Neural progenitor cell (in vitro differentiated cells): ENCODE data around the gene KPNB1. TPM values are rescaled to one million over a fixed set of nuclear protein-coding genes. Genes with fewer than 3 reads are reported as not detected.

Source experiments
- DNase-seq: peaks from one replicate; pipeline ENCODE4 v3.0.0-alpha.2; 2016; ENCODE audit warnings: low spot score
- H2AFZ ChIP-seq: fragments of 200-600 bp; sonication (generic); replicated peaks from 2 replicates; pipeline ENCODE4 v1.6.1; 2016; ENCODE audit warnings: antibody characterized with exemption
- H3F3A ChIP-seq: fragments of 200-600 bp; sonication (generic); 2 replicates; pipeline ENCODE4 v1.6.1; 2016; ENCODE audit warnings: antibody characterized with exemption, low read depth
- H3K27ac ChIP-seq: fragments of 200-600 bp; sonication (generic); 2 replicates; pipeline ENCODE4 v1.5.1; 2016; ENCODE audit warnings: mild to moderate bottlenecking
- H3K27me3 ChIP-seq: fragments of 200-600 bp; sonication (generic); 2 replicates; pipeline ENCODE4 v1.6.1; 2016; ENCODE audit warnings: mild to moderate bottlenecking, moderate library complexity
- H3K36me3 ChIP-seq: fragments of 200-600 bp; sonication (generic); 2 replicates; pipeline ENCODE4 v1.5.1; 2016
- H3K4me1 ChIP-seq: fragments of 200-600 bp; sonication (generic); 2 replicates; pipeline ENCODE4 v1.6.1; 2016; ENCODE audit warnings: mixed run types
- H3K4me2 ChIP-seq: fragments of 200-600 bp; sonication (generic); 2 replicates; pipeline ENCODE4 v1.6.1; 2016
- H3K4me3 ChIP-seq: fragments of 200-600 bp; sonication (generic); 2 replicates; pipeline ENCODE4 v1.5.1; 2016
- H3K79me2 ChIP-seq: fragments of 200-600 bp; sonication (generic); 2 replicates; pipeline ENCODE4 v1.6.1; 2016; ENCODE audit warnings: low read depth
- H3K9ac ChIP-seq: fragments of 200-600 bp; sonication (generic); 2 replicates; pipeline ENCODE4 v1.6.1; 2016
- H3K9me3 ChIP-seq: fragments of 200-600 bp; sonication (generic); 2 replicates; pipeline ENCODE4 v1.5.1; 2016; ENCODE audit warnings: low read depth
- H4K20me1 ChIP-seq: fragments of 200-600 bp; sonication (generic); 2 replicates; pipeline ENCODE4 v1.6.1; 2016; ENCODE audit warnings: low read depth
- H3K27ac Mint-ChIP-seq: 3 replicates; pipeline ENCODE4 v1.8.0; 2021; ENCODE audit warnings: mixed read lengths
- H3K27me3 Mint-ChIP-seq: 2 replicates; pipeline ENCODE4 v1.8.0; 2022; ENCODE audit warnings: low read depth, mild to moderate bottlenecking, inconsistent platforms, moderate library complexity, mixed read lengths; ENCODE audit not compliant: insufficient read depth
- H3K36me3 Mint-ChIP-seq: 3 replicates; pipeline ENCODE4 v1.8.0; 2021; ENCODE audit warnings: mixed read lengths
- H3K4me1 Mint-ChIP-seq: 3 replicates; pipeline ENCODE4 v1.8.0; 2021; ENCODE audit warnings: mixed read lengths
- H3K4me3 Mint-ChIP-seq: 3 replicates; pipeline ENCODE4 v1.8.0; 2021; ENCODE audit warnings: mild to moderate bottlenecking, moderate library complexity, mixed read lengths
- H3K9me3 Mint-ChIP-seq: 3 replicates; pipeline ENCODE4 v1.8.0; 2020; ENCODE audit warnings: mixed read lengths
- CTCF ChIP-seq: fragments of 200-600 bp; sonication (generic); IDR thresholded peaks from 2 replicates; pipeline ENCODE4 v1.5.1; 2017; ENCODE audit warnings: antibody characterized with exemption, mild to moderate bottlenecking
- EZH2 ChIP-seq: fragments of 200-600 bp; sonication (generic); IDR thresholded peaks from 2 replicates; pipeline ENCODE4 v1.6.1; 2017; ENCODE audit warnings: antibody characterized with exemption, mild to moderate bottlenecking, moderate library complexity
- EZH2phosphoT487 ChIP-seq: fragments of 200-600 bp; sonication (generic); IDR thresholded peaks from 2 replicates; pipeline ENCODE4 v1.6.1; 2017; ENCODE audit warnings: antibody characterized with exemption
- total RNA-seq: library from RNA; depleted of rRNA; stranded (reverse); fragments of >200 nt; gene quantifications from 2 replicates; pipeline ENCODE4 v1.2.3, GENCODE V29; 2015; ENCODE audit warnings: low replicate concordance

The KPNB1 gene
- total RNA-seq, 1 donor from 2014 or later: 543 TPM

DNA sequence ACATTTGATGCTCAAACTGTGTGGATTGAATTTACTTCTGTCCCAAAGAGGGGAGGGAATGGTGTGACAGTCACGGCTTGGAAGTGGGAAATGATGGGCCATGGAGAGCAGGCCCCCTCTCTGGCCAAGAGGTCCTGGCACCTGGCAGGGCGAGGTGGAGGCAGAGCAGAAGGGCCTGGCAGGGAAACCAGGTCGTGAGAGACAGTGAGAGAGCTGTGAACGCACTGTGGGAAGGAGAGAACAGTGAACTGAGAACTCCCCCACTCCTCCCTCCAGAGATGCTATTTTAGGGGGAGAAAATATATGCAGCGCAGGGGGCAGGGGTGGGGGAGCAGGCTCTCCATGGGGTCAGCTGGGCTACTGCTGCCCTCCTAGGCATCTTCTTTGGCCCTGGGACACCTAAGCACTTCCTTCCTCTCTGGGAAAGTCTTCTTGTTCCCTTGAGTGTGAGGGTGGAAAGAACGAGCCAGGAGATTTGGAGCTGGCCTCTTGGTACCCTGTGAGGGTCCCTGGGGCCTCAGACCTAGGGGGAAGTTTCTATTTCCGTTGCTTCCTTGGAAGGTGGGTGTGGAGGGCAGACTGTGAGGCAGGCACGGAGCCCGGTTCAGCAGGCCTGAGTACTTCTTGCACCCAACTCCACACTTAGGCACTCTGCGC lies 66.1 kb downstream of the KPNB1 start:
- H3K79me2 ChIP-seq: no peaks in the 10 kb centered on the region
- H3K27me3 ChIP-seq: peaks cover 38% of the 10 kb centered on the region
- DNase-seq: no peak
- peaks cover 10% of the 10 kb centered on the region for H3F3A ChIP-seq
- no peaks in the 10 kb centered on the region for H3K9me3 ChIP-seq
- no peaks in the 10 kb centered on the region for H3K36me3 ChIP-seq
- no peaks in the 10 kb centered on the region for H3K4me1 ChIP-seq
- H4K20me1 ChIP-seq: no peaks in the 10 kb centered on the region
- Mint-ChIP-seq H3K36me3 (peaks cover 2% of the 10 kb centered on the region), H3K4me3 (peak overlapping the region; percentile 25), H3K27me3 (peaks cover 31% of the 10 kb centered on the region), H3K9me3 (no peaks in the 10 kb centered on the region), H3K4me1 (peaks cover 7% of the 10 kb centered on the region), H3K27ac (peak overlapping the region; percentile 33)
- H3K4me2 ChIP-seq: no peak overlapping the region
- no peak overlapping the region for H2AFZ ChIP-seq
- H3K4me3 ChIP-seq: no peak overlapping the region
- TF ChIP-seq CTCF (no peak), EZH2phosphoT487 (no peak), EZH2 (no peak)
- no peak overlapping the region for H3K9ac ChIP-seq
- no peak overlapping the region for H3K27ac ChIP-seq

DNA sequence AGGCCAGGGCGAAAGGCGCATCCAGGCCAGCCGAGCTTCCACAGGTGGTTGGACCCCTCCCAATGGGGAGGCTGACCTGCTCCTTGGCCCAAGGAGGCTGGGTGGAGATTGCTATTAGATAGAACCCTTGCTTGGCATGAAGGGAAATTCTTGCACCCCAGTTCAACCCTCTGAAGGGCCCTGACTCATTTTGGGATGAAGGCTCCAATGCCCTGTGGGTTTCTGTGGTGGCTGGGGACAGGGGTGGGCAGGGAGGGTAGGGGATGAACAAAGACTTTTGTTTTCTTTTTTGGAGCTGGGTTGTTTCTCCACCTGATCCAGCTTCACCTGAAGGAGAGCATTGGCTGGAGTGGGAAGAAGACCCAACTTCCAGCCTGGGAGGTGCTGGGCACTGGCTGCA lies 66.7 kb downstream of the KPNB1 start:
- no peaks in the 10 kb centered on the region for H3K9me3 ChIP-seq
- no peaks in the 10 kb centered on the region for H4K20me1 ChIP-seq
- peaks cover 10% of the 10 kb centered on the region for H3F3A ChIP-seq
- H2AFZ ChIP-seq: no peak overlapping the region
- H3K4me1 ChIP-seq: no peaks in the 10 kb centered on the region
- Mint-ChIP-seq H3K9me3 (no peaks in the 10 kb centered on the region), H3K4me1 (peaks cover 8% of the 10 kb centered on the region), H3K4me3 (no peak overlapping the region), H3K27me3 (peaks cover 34% of the 10 kb centered on the region), H3K27ac (no peak overlapping the region), H3K36me3 (peaks cover 2% of the 10 kb centered on the region)
- no peaks in the 10 kb centered on the region for H3K36me3 ChIP-seq
- H3K27me3 ChIP-seq: peaks cover 43% of the 10 kb centered on the region
- H3K4me2 ChIP-seq: no peak overlapping the region
- no peak overlapping the region for H3K4me3 ChIP-seq
- H3K9ac ChIP-seq: no peak overlapping the region
- TF ChIP-seq CTCF: no peak
- TF ChIP-seq EZH2: no peak
- TF ChIP-seq EZH2phosphoT487: no peak
- DNase-seq: no peak
- no peaks in the 10 kb centered on the region for H3K79me2 ChIP-seq
- H3K27ac ChIP-seq: no peak overlapping the region

DNA sequence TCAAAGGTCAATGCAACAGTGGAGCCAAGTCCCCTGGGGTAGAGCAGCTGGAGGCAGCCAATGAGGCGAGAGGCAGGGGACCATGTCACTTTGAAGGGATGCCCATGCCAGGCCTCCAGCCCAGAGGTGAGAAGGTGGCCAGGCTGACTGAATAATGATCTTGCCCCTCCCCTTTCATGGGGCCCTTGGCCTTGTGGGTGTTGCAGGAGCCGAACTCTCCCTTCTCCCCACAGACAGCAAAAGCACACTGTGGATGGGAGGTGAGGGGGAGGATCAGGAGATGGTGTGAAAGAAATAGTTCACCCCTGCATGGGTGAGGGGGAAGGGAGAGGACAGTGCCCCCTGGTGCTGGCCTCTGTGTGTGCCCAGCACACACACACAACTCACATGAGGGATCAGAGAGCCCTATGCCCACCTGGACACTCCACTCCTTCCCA lies 67.6 kb downstream of the KPNB1 start:
- H3K27me3 ChIP-seq: peaks cover 52% of the 10 kb centered on the region
- no peak overlapping the region for H3K4me3 Mint-ChIP-seq
- H3K36me3 ChIP-seq: no peaks in the 10 kb centered on the region
- H2AFZ ChIP-seq: no peak overlapping the region
- H3K27ac Mint-ChIP-seq: no peak overlapping the region
- no peaks in the 10 kb centered on the region for H3K9me3 ChIP-seq
- H3K9ac ChIP-seq: no peak overlapping the region
- TF ChIP-seq EZH2phosphoT487 (no peak), CTCF (peak; percentile 42)
- H3F3A ChIP-seq: peaks cover 10% of the 10 kb centered on the region
- H3K4me3 ChIP-seq: no peak overlapping the region
- no peaks in the 10 kb centered on the region for H3K79me2 ChIP-seq
- H3K36me3 Mint-ChIP-seq: no peaks in the 10 kb centered on the region
- no peaks in the 10 kb centered on the region for H4K20me1 ChIP-seq
- H3K4me2 ChIP-seq: no peak overlapping the region
- H3K9me3 Mint-ChIP-seq: no peaks in the 10 kb centered on the region
- H3K4me1 ChIP-seq: no peaks in the 10 kb centered on the region
- H3K27me3 Mint-ChIP-seq: peaks cover 39% of the 10 kb centered on the region
- DNase-seq: no peak
- H3K27ac ChIP-seq: no peak overlapping the region
- H3K4me1 Mint-ChIP-seq: peaks cover 12% of the 10 kb centered on the region
